ENCODE results near the gene MGAT3. TPM values are rescaled to one million over a fixed set of nuclear protein-coding genes. Genes with fewer than 3 reads are reported as not detected.

The MGAT3 gene
- total RNA-seq, 1 experiment from 2014 or later: 0.20 TPM

GRCh38 chr22:39452740-39453040 lies 4.1 kb upstream of the MGAT3 start:
- no TSS peak for BruUV-seq (replicated peaks)
- ChIA-PET CTCF (no interaction called here), POLR2A (no interaction called here), RAD21 (ENCODE audit: low non-redundant PET in 1 of 2, low total read pairs in 2 of 2, uncharacterized antibody in 2 of 2, unreplicated experiment in 2 of 2) (no interaction called here)
- Histone ChIP-seq H3K9ac (ENCODE audit: low read length) (no peak overlapping the region), H3K4me1 (ENCODE audit: control insufficient read depth in 1 of 2, insufficient read depth in 2 of 2, low read length in 2 of 2) (peaks cover 13 to 20% of the 10 kb centered on the region in 2 experiments), H3K4me2 (ENCODE audit: low read length) (no peak overlapping the region), H2AFZ (ENCODE audit: low read depth, low read length, poor library complexity, severe bottlenecking) (no peak overlapping the region), H3K27ac (ENCODE audit: low read depth, low read length) (no peak overlapping the region), H3K36me3 (ENCODE audit: control insufficient read depth in 1 of 2, insufficient read depth in 2 of 2, low read length in 2 of 2) (no peaks in the 10 kb centered on the region), H3K79me2 (ENCODE audit: insufficient read depth, low read length) (no peaks in the 10 kb centered on the region), H3K4me3 (replicated peaks in 1 of 2; ENCODE audit: low read depth in 1 of 2, low read length in 2 of 2) (no peak overlapping the region), H3K9me3 (ENCODE audit: control insufficient read depth in 1 of 2, insufficient read depth in 1 of 2, low read depth in 1 of 2, low read length in 2 of 2) (no peaks in the 10 kb centered on the region), H3K27me3 (ENCODE audit: insufficient read depth, low read length) (no peaks in the 10 kb centered on the region), H4K20me1 (ENCODE audit: insufficient read depth) (no peaks in the 10 kb centered on the region), H3K9me2 (ENCODE audit: insufficient read depth) (no peaks in the 10 kb centered on the region)
- TF ChIP-seq ZFX (IDR thresholded peaks at IDR 0.05): no peak
- no peak for TF ChIP-seq EZH2 (IDR thresholded peaks at IDR 0.05)
- TF ChIP-seq EGR1 (IDR thresholded peaks at IDR 0.05; ENCODE audit: low read depth): no peak
- no peak for TF ChIP-seq ELF1 (IDR thresholded peaks at IDR 0.05; ENCODE audit: borderline replicate concordance, low read depth)
- TF ChIP-seq CEBPB (IDR thresholded peaks at IDR 0.05; ENCODE audit: low read depth): no peak
- TF ChIP-seq ZNF274 (IDR thresholded peaks at IDR 0.05; ENCODE audit: low read depth, low read length): no peak
- TF ChIP-seq CTCF (IDR thresholded peaks at IDR 0.05 in 2 of 3, conservative IDR thresholded peaks at IDR 0.05 in 1 of 3; ENCODE audit: borderline replicate concordance in 1 of 3, insufficient read depth in 1 of 3, low read depth in 2 of 3, low read length in 2 of 3): no peak
- TF ChIP-seq MAX (IDR thresholded peaks at IDR 0.05): no peak
- TF ChIP-seq JUND (IDR thresholded peaks at IDR 0.05): no peak
- TF ChIP-seq REST (IDR thresholded peaks at IDR 0.05; ENCODE audit: low read depth): no peak
- no peak for TF ChIP-seq SRF (IDR thresholded peaks at IDR 0.05; ENCODE audit: low read depth)
- no peak for TF ChIP-seq POLR2AphosphoS5 (IDR thresholded peaks at IDR 0.05; ENCODE audit: low read depth, low read length)
- TF ChIP-seq SP1 (IDR thresholded peaks at IDR 0.05; ENCODE audit: low read depth): no peak
- TF ChIP-seq RAD21 (IDR thresholded peaks at IDR 0.05; ENCODE audit: low read depth): no peak
- no peak for TF ChIP-seq CBX3 (IDR thresholded peaks at IDR 0.05; ENCODE audit: low read depth)
- no peak for TF ChIP-seq ZBTB33 (IDR thresholded peaks at IDR 0.05; ENCODE audit: extremely low read depth, insufficient replicate concordance, low read length)
- no peak for TF ChIP-seq ATF3 (IDR thresholded peaks at IDR 0.05)
- TF ChIP-seq TCF7L2 (IDR thresholded peaks at IDR 0.05; ENCODE audit: borderline replicate concordance, extremely low read depth, insufficient read depth, insufficient read length): no peak
- DNase-seq (ENCODE audit: low read depth, low spot score) (no peak), ATAC-seq (no peak)
- intact Hi-C loops (cut with micrococcal nuclease): no loop called here

Data from HCT116 (cell line).